LNCAP (cell line): Measurements from ENCODE around the gene CDON.

ENCODE experiments used
- TF ChIP-seq, protein P1 (sequence below): fragments of 450-650 bp; IDR thresholded peaks from 2 replicates; pipeline ENCODE4 v1.5.1; 2017; ENCODE audit warnings: mild to moderate bottlenecking

The CDON gene

DNA sequence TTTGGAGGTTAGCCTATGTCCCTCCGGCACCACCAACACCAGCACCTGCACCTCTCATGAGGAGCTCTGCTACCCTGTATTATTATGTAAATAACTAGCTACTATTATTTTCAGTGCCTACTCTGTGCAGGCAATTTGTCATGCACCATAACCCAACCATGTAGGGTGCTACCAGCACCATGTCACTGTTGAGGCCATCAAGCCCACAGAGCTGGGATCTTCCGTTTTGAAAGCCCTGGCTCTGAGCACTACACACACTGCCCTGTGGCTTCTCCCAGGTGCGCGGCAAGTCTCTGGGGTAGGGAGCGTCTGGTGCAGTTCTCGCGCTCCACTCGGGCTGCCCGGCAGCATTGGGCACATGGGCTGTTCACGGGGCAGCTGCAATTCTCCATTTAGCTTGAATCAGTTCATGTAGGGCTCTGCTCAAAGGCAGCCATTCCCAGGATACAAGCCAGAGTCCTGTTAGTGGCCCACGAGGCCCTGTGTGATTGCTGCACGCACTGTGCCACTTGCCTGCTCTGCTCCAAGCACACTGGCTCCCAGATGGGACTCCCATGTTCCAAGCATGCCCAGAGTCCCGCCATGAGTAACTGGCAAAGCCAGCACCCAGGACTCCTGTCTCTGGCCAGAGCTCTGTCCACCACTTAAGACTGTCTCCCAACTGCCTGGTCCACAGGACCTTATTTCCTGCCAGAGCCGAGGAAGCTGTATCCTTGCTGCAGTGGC is 42.5 kb upstream of the CDON start:
- TF ChIP-seq, protein P1, sequence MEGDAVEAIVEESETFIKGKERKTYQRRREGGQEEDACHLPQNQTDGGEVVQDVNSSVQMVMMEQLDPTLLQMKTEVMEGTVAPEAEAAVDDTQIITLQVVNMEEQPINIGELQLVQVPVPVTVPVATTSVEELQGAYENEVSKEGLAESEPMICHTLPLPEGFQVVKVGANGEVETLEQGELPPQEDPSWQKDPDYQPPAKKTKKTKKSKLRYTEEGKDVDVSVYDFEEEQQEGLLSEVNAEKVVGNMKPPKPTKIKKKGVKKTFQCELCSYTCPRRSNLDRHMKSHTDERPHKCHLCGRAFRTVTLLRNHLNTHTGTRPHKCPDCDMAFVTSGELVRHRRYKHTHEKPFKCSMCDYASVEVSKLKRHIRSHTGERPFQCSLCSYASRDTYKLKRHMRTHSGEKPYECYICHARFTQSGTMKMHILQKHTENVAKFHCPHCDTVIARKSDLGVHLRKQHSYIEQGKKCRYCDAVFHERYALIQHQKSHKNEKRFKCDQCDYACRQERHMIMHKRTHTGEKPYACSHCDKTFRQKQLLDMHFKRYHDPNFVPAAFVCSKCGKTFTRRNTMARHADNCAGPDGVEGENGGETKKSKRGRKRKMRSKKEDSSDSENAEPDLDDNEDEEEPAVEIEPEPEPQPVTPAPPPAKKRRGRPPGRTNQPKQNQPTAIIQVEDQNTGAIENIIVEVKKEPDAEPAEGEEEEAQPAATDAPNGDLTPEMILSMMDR, result no peak

DNA sequence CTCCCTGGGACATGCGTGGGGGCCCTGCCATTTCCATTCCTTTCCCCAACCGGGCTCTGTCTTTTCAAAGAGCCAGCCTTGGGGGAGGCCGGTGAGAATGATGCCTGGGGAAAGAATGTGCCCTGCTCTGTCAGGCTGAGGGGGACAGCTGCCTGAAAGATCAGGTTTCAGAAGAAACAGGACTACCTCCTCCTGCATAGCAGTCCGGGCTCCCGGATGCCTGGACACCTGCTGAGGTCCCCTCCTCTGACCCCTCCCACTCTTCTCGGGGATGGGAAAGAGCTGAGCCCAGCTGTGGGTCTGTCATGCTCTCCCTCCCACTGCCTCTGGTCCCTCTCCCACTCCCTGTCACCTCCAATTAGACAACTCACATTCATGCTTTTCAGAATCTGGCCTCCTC is 41.8 kb upstream of the CDON start:
- TF ChIP-seq, protein P1, result no peak

DNA sequence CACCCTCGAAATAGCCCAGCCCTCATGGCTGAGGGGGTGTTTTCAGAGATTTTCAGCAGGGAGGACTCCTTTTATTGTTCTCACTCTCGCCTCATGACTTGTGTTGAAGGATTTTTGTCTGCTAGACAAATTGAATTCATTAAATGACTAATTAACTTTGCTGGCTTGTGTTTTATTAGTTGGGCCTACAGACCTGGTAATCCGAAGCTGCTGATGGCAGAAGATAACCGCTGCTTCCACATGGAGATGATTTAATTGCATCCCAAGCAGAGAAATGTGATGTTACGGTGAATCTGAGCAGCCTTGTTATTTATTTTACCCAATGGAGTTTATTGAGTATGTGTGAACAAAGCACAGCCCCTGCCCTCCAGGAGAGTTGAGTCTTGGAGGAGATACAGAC is 40.5 kb upstream of the CDON start:
- TF ChIP-seq, protein P1, result no peak

- TF ChIP-seq, protein P1, result no peak
Measured at GRCh38 chr11:126102436-126102981, 39.8 kb upstream of the CDON start.

- TF ChIP-seq, protein P1, result no peak
Measured at GRCh38 chr11:126101930-126102283, 39.2 kb upstream of the CDON start.

GRCh38 chr11:126101251-126101929 is 38.7 kb upstream of the CDON start:
- TF ChIP-seq, protein P1, result no peak

GRCh38 chr11:126100716-126101115 is 38.0 kb upstream of the CDON start:
- TF ChIP-seq, protein P1, result no peak
